ENCODE measurements around the gene RALGPS1.

Gene RALGPS1

DNA sequence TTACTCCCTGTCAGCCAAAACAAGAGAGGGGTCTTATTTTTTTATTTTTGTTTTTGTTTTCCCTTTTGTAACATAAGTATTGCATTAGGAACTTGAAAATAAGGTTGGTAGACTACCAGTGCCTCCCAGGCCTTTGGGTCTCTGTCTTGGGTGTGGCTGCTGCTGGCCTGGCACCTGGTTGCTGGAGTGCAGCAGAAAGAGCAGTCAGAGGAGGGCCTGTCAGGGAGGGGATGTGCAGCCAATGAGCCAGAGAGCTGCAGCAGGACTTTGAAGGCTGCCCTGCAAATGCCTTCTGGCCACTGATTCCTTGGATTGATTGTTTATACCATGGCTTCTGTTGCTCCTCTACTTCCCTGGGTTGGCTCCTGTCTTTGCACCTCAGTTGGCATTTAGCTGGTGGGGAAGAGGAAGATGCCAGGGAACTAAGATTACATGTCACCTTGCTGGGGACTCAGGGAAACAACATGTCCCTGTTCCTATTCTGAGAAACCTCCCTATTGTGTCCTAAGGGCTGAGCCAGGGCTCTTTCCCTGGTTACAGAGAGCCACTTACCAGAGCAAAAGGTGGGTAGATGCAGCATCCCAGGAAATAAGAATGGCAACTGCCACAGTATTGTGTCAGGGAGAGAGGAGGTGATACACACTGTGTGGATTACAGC, 141.3 kb downstream of the RALGPS1 start:
- no peak for FAIRE-seq

- FAIRE-seq, result no peak
Observed at GRCh38 chr9:127056446-127056845, 141.9 kb downstream of the RALGPS1 start.

- no peak for FAIRE-seq
Observed at GRCh38 chr9:127058011-127058644, 143.5 kb downstream of the RALGPS1 start.

DNA sequence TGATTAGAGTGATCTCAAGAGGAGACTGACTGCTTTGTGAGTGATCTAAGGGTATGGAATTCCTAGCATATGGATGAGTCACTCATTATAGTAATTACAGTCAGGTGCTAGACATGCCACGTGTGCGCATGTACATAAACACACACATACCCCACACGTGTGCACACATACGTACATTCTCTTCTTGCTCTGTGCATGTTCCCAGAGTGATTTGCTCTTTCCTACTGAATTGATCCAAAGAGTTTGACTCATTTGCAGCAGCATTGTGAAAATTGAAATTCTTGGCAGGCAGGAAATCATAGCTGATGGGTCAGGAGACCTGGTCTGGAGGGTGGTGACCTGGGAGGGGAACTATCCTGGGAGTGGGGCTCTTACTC, 144.1 kb downstream of the RALGPS1 start:
- FAIRE-seq, result no peak

DNA sequence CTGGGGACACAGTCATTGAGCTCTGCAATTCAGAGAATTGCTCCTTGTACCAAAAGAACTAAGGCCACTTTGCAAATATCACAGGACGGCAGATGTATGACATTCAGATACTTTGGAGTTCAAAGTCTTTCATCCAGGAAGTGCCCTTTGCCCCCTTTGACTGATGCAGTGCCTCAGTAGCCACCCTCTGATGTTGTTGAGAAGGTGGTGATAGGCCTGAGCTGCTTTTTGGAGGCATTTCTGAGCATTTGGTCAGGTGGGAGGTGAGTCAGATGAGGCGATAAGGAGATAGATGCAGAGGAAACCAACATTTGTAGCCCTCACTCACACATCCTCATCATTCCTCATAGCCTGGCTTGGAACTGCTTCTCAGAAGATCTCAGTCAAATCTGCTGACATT, 144.4 kb downstream of the RALGPS1 start:
- no peak for FAIRE-seq

- no peak for FAIRE-seq
Observed at GRCh38 chr9:127059765-127060361, 145.3 kb downstream of the RALGPS1 start.

DNA sequence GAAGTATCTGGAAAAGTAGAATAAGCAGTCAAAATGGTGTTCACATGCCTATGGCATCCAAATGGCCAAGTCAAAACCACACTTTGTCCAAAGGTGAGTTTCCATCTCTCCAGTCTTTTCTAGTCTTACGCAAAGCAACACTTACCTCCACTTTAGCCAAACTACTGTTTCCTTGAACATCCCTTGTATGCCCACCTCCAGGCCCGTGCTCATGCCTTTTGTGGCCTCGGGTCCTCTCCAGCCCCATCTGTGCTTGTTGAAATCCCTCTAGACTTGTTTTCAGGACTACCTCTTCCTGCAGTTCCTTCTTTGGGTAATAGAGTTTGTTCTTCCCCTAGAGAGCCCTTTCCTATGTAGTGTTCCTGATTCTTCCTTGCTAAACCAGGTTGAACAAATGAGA, 146.8 kb downstream of the RALGPS1 start:
- FAIRE-seq, result no peak

- no peak for FAIRE-seq
Observed at GRCh38 chr9:127064335-127064734, 149.8 kb downstream of the RALGPS1 start.

DNA sequence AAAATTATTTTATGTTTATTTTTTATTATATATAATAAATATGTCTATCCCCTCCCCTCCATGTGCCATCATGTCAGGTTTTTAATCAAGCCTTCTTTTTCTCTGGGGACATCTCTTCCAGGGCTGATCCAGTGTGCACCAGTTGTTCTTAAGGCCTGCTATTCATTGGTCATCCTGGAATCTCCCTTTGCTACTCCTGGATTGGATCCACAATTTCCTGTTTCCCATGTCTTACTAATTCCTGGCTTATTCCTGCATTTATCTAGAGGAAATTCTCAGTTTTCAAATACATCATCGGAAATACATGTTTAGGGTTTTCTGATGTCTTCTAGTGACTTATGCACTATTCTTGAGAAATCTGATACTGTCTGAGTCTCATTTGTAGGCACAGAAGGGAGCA, 151.0 kb downstream of the RALGPS1 start:
- no peak for FAIRE-seq

- FAIRE-seq, result no peak
Observed at GRCh38 chr9:127066060-127066850, 151.7 kb downstream of the RALGPS1 start.

- FAIRE-seq, result no peak
Observed at GRCh38 chr9:127066851-127067136, 152.2 kb downstream of the RALGPS1 start.

- no peak for FAIRE-seq
Observed at GRCh38 chr9:127067603-127068220, 153.1 kb downstream of the RALGPS1 start.

DNA sequence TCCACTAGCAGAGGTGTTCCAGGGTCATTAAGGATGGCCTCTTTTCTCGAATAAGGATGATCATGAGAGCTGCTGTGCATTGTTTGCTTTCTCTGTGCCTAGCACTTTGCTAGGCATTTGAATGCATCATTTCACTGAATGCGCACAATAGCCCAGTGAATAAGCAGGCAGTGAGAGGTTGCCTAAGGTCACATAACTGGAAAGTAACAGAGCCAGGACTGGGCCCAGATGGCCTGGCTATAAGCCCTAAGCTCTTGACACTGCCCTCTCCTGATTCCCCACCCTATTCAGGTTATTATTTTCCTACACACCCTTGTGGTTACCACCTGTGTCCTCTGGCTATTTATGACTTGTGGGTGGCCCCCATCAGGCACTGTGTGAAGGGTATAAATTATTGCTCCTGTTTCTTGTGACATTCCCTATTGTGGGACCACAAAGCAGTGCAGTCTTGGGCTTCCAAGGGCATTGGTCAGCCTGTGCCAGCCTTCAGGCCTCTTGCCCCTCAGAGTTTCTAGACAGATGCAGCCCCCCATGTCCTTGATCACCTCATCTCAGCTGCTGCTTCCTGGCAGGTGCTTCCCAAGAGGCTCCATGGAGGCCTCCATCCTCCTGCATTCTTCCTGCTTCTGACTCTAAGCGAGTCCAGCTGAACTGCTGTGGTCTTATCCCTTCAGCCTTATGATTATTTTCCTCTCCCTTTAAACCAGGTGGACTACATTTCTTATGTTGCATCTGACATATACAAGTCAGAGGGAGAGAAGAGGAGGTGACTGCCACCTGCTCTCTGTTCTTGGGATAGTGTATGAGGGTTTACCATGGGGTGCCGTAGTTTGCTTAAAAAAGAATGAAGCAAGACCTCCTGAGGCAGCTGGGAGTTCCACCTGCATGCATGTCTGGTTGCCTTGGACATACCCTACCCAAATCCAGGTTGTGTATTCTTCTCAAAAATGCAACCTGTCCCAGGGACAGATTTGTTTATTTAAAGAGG, 160.3 kb downstream of the RALGPS1 start:
- FAIRE-seq, result no peak

GRCh38 chr9:127075624-127076372, 161.2 kb downstream of the RALGPS1 start:
- FAIRE-seq, result no peak

DNA sequence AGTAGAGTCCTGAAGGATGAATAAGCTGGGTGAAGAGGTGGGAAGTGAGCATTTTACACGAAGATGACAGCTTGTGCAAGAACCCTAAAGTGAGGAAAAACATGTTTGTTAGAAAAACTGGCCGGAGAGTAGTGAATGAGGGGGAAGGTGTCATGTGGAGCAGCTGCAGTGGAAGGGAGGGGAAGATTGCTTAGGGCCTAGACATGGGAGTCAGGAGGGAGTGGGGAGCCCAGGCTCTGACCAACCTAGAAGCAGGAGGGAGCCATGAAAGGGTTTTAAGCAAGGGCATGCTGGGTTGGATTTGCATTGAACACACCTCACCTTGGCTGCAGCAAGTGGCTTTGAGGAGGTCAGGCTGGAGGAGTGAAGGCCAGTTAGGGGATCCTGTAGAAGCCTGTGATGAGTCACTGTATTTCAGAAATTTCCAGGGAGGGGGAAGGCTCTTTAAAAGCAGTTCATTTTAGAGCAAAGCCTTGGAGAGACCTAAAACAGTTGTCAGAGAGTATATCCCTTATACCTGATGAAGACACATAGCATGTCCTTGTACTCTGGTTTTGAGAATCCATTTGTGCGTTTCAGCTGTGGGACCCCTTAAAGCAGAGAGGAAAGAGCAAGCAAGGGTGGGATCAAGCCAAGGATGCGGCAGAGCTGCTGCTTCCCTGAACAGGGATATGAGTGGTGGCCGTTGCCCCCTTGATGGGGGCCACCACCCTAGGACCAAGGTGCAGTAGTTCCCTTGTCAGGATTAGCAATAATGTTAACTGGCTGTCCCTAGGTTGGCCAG, 162.5 kb downstream of the RALGPS1 start:
- FAIRE-seq, result no peak

DNA sequence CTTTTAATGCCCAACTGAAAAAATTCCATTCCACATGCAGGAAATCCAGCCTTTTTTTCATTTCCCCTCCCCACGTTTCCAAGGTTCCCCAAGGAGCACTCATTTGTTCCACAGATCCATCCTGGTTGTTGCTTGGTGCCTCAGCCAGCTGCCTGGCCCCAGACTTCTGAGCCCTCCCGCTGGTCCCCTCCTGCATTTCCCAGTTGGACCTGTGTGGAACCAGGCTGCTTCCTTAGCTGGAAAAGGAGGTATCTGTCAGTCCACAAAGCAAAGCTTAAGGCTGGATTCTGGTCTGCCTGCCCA, 163.0 kb downstream of the RALGPS1 start:
- FAIRE-seq, result no peak

DNA sequence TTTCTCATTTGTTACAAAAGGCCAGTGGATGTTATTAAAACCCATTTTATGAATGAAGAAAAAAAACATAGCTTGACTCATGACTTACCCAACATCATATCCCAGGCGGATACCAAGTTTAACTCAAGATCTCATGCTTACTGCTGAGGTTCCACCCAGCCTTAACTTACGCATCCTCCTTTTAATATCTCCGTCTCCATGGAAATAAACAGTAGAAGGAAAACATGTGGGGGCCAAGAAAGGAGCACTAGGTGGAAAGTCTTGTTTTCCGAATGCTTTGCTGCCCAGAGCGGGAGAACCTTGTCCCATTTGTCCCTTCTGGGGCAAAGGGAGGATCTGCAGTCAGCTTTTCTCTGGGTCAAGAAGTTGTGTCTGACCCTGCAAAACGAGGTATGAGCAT, 163.8 kb downstream of the RALGPS1 start:
- no peak for FAIRE-seq

DNA sequence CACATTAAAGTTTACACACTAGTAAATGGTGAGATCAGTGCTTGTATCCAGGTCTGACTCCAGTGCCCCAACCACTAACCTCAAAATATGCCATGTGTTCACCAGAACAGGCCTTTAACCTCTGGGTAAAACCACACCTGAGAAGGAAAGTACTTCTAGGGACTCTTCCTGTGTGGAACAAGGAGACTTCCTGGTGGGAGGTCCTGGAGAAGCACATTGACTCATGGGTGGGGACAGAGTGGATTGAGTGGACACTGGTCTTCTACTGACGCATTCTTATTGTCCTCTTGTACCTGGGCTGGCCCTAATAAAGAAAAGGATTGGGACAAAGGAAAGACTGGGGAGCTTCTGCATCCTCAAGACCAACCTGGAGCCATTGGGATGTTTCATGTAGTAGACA, 164.4 kb downstream of the RALGPS1 start:
- FAIRE-seq, result no peak

DNA sequence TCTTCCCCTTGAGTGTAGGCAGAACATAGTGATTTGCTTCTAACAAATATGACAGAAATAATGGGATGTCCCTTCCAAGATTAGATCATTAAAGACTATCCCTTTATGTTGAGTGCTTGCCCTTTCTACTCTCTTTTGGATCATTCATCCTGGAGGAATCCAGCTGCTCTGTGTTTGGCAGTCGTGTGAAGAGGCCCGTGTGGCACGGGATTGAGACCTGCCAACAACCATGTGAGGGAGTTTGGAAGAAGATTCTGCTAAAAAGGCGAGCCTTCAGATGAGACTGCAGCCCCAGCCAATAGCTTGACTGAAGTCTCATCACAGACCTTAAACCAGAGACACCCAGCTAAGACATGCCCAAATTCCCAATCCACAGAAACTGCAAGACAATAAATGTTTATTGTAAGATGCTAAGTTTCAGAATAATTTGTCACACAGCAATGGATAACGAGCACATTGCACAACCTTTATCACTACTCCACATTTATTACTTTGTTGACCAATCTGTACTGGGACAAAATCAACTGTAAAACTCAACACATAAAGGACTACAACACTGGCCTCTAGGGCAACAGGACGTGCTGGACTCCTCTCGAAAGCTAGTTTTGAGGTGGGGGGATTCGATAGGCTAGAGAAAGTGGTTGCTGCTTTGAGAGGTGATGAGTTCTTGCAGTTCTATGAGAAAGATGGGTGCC, 165.0 kb downstream of the RALGPS1 start:
- no peak for FAIRE-seq

All from A204.1 (cell line).